ENCODE data around the gene TCEA2.
A peak's percentile ranks its signal among the peaks of the same experiment; 100 is the strongest.

Gene TCEA2

GRCh38 chr20:64030371-64031134, 32.4 kb upstream of the TCEA2 start:
- Histone ChIP-seq H3K36me3 (peaks cover 4% of the 10 kb centered on the region; the same call in 1 of the 2 replicates), H3K27ac (no peak overlapping the region), H3K9me3 (ENCODE audit: severe bottlenecking) (no peaks in the 10 kb centered on the region), H3K4me3 (ENCODE audit: low read depth, low read length) (no peak overlapping the region), H3K27me3 (ENCODE audit: insufficient read depth, low read depth, severe bottlenecking) (no peaks in the 10 kb centered on the region)
- no peak for TF ChIP-seq CTCF (IDR thresholded peaks at IDR 0.05; ENCODE audit: low read depth, low read length)
- DNase-seq, result no peak

GRCh38 chr20:64031822-64032314, 31.1 kb upstream of the TCEA2 start:
- Histone ChIP-seq H3K9me3 (ENCODE audit: severe bottlenecking) (no peaks in the 10 kb centered on the region), H3K27ac (no peak overlapping the region), H3K27me3 (ENCODE audit: insufficient read depth, low read depth, severe bottlenecking) (no peaks in the 10 kb centered on the region), H3K4me3 (ENCODE audit: low read depth, low read length) (no peak overlapping the region), H3K36me3 (peaks cover 4% of the 10 kb centered on the region; the same call in 1 of the 2 replicates)
- no peak for DNase-seq
- no peak for TF ChIP-seq CTCF (IDR thresholded peaks at IDR 0.05; ENCODE audit: low read depth, low read length)

- no peak for TF ChIP-seq CTCF (IDR thresholded peaks at IDR 0.05; ENCODE audit: low read depth, low read length)
- Histone ChIP-seq H3K27me3 (ENCODE audit: insufficient read depth, low read depth, severe bottlenecking) (no peaks in the 10 kb centered on the region), H3K4me3 (ENCODE audit: low read depth, low read length) (no peak overlapping the region), H3K27ac (no peak overlapping the region), H3K36me3 (no peaks in the 10 kb centered on the region), H3K9me3 (ENCODE audit: severe bottlenecking) (no peaks in the 10 kb centered on the region)
- no peak for DNase-seq
Measured at GRCh38 chr20:64032706-64033624, 30.0 kb upstream of the TCEA2 start.

- no peaks in the 10 kb centered on the region for H3K9me3 ChIP-seq (ENCODE audit: severe bottlenecking)
- H3K27me3 ChIP-seq (ENCODE audit: insufficient read depth, low read depth, severe bottlenecking), result no peaks in the 10 kb centered on the region
- no peak for TF ChIP-seq CTCF (IDR thresholded peaks at IDR 0.05; ENCODE audit: low read depth, low read length)
- H3K36me3 ChIP-seq, result no peaks in the 10 kb centered on the region
- no peak overlapping the region for H3K27ac ChIP-seq
- H3K4me3 ChIP-seq (ENCODE audit: low read depth, low read length), result no peak overlapping the region
- DNase-seq, result peak; percentile 21
Measured at GRCh38 chr20:64033981-64034493, 29.0 kb upstream of the TCEA2 start.

- TF ChIP-seq CTCF (IDR thresholded peaks at IDR 0.05; ENCODE audit: low read depth, low read length), result no peak
- Histone ChIP-seq H3K9me3 (ENCODE audit: severe bottlenecking) (no peaks in the 10 kb centered on the region), H3K27me3 (ENCODE audit: insufficient read depth, low read depth, severe bottlenecking) (no peaks in the 10 kb centered on the region), H3K36me3 (no peaks in the 10 kb centered on the region), H3K4me3 (ENCODE audit: low read depth, low read length) (no peak overlapping the region), H3K27ac (peak overlapping the region; percentile 72)
- no peak for DNase-seq
Measured at GRCh38 chr20:64035066-64035932, 27.7 kb upstream of the TCEA2 start.

All from WERI-Rb-1 (cell line).